Measurements from ENCODE around the gene RIPOR2. TPM values are rescaled to one million over a fixed set of nuclear protein-coding genes. Genes with fewer than 3 reads are reported as not detected.

RIPOR2 gene
- total and polyA plus RNA-seq, 2 experiments from 2014 or later = 3.2 to 3.3 TPM

GRCh38 chr6:24838994-24839393 lies 96.8 kb downstream of the RIPOR2 start:
- no peaks in the 10 kb centered on the region for H3K79me2 ChIP-seq (ENCODE audit: insufficient read depth)
- no peaks in the 10 kb centered on the region for H3K9me3 ChIP-seq (ENCODE audit: low read depth)
- H3F3A ChIP-seq (ENCODE audit: insufficient read depth) = no peaks in the 10 kb centered on the region
- no peaks in the 10 kb centered on the region for H4K20me1 ChIP-seq (ENCODE audit: insufficient read depth)
- no peak overlapping the region for H2AFZ ChIP-seq
- no peaks in the 10 kb centered on the region for H3K27me3 ChIP-seq (replicated peaks; ENCODE audit: insufficient read depth)
- in situ Hi-C loops (cut with MboI) = no loop called here
- DNase-seq = no peak
- no peak overlapping the region for H3K4me3 ChIP-seq
- H3K36me3 ChIP-seq (ENCODE audit: low read depth) = no peaks in the 10 kb centered on the region
- no peaks in the 10 kb centered on the region; the same call in 1 of the 2 replicates for H3K4me1 ChIP-seq (ENCODE audit: insufficient read depth)
- TF ChIP-seq EZH2 (IDR thresholded peaks at IDR 0.05; ENCODE audit: insufficient read depth, poor library complexity, severe bottlenecking) (no peak), EZH2phosphoT487 (IDR thresholded peaks at IDR 0.05; ENCODE audit: insufficient read depth, low read depth) (no peak)
- H3K27ac ChIP-seq = no peak overlapping the region
- no peak overlapping the region for H3K9ac ChIP-seq
- H3K4me2 ChIP-seq (ENCODE audit: unreplicated experiment) = no peak overlapping the region
- 82 to 84% methylated on average over 5 of the region's 5 CpGs for WGBS, 2 experiments (ENCODE audit: low coverage in 1 of 2, low lambda C conversion rate in 2 of 2, missing lambda C conversion rate in 2 of 2)
- H3K9me2 ChIP-seq (ENCODE audit: insufficient read depth) = no peaks in the 10 kb centered on the region

DNA sequence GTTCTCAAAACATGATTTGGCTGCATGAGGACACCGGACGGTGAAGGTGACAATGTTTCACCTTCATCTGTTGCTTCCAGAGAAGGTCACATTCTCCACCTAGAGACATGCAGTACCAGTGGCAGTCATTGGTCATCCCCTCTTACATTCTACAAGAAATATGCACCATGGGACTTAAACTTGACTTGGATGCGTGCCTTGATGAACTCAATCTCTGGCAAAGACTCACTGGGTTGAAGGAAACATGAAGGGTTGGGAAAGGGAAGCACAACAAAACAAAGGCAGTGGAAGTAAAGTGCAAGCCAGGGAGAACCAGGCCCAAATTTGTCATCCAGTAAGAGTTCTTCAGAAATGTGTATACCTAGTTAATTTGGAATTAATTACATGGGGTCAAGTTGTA lies 97.7 kb downstream of the RIPOR2 start:
- Histone ChIP-seq H3K27ac (no peak overlapping the region), H3K4me2 (ENCODE audit: unreplicated experiment) (no peak overlapping the region), H3F3A (ENCODE audit: insufficient read depth) (no peaks in the 10 kb centered on the region), H3K9me3 (ENCODE audit: low read depth) (no peaks in the 10 kb centered on the region), H3K4me1 (ENCODE audit: insufficient read depth) (no peaks in the 10 kb centered on the region; the same call in 1 of the 2 replicates), H3K4me3 (no peak overlapping the region), H3K79me2 (ENCODE audit: insufficient read depth) (no peaks in the 10 kb centered on the region), H3K9ac (no peak overlapping the region), H4K20me1 (ENCODE audit: insufficient read depth) (no peaks in the 10 kb centered on the region), H3K27me3 (replicated peaks; ENCODE audit: insufficient read depth) (no peaks in the 10 kb centered on the region), H3K9me2 (ENCODE audit: insufficient read depth) (no peaks in the 10 kb centered on the region), H3K36me3 (ENCODE audit: low read depth) (no peaks in the 10 kb centered on the region), H2AFZ (no peak overlapping the region)
- DNase-seq = peak; percentile 57
- in situ Hi-C loops (cut with MboI) = no loop called here
- 62 to 65% methylated on average over 3 of the region's 3 CpGs for WGBS, 2 experiments (ENCODE audit: low coverage in 1 of 2, low lambda C conversion rate in 2 of 2, missing lambda C conversion rate in 2 of 2)
- TF ChIP-seq EZH2phosphoT487 (IDR thresholded peaks at IDR 0.05; ENCODE audit: insufficient read depth, low read depth) (no peak), EZH2 (IDR thresholded peaks at IDR 0.05; ENCODE audit: insufficient read depth, poor library complexity, severe bottlenecking) (no peak)

GRCh38 chr6:24836109-24836508 lies 99.7 kb downstream of the RIPOR2 start:
- Histone ChIP-seq H3K27me3 (replicated peaks; ENCODE audit: insufficient read depth) (no peaks in the 10 kb centered on the region), H4K20me1 (ENCODE audit: insufficient read depth) (no peaks in the 10 kb centered on the region), H3K4me2 (ENCODE audit: unreplicated experiment) (no peak overlapping the region), H3K9ac (no peak overlapping the region), H2AFZ (no peak overlapping the region), H3K9me2 (ENCODE audit: insufficient read depth) (no peaks in the 10 kb centered on the region), H3K79me2 (ENCODE audit: insufficient read depth) (no peaks in the 10 kb centered on the region), H3K4me1 (ENCODE audit: insufficient read depth) (peaks cover 16% of the 10 kb centered on the region), H3F3A (ENCODE audit: insufficient read depth) (peaks cover 15% of the 10 kb centered on the region; the same call in 1 of the 2 replicates), H3K9me3 (ENCODE audit: low read depth) (no peaks in the 10 kb centered on the region), H3K27ac (no peak overlapping the region), H3K36me3 (ENCODE audit: low read depth) (no peaks in the 10 kb centered on the region), H3K4me3 (no peak overlapping the region)
- in situ Hi-C loops (cut with MboI) = no loop called here
- 9 to 20% methylated on average over 2 of the region's 2 CpGs for WGBS, 2 experiments (ENCODE audit: low coverage in 1 of 2, low lambda C conversion rate in 2 of 2, missing lambda C conversion rate in 2 of 2)
- TF ChIP-seq EZH2phosphoT487 (IDR thresholded peaks at IDR 0.05; ENCODE audit: insufficient read depth, low read depth) (no peak), EZH2 (IDR thresholded peaks at IDR 0.05; ENCODE audit: insufficient read depth, poor library complexity, severe bottlenecking) (no peak)
- DNase-seq = no peak

DNA sequence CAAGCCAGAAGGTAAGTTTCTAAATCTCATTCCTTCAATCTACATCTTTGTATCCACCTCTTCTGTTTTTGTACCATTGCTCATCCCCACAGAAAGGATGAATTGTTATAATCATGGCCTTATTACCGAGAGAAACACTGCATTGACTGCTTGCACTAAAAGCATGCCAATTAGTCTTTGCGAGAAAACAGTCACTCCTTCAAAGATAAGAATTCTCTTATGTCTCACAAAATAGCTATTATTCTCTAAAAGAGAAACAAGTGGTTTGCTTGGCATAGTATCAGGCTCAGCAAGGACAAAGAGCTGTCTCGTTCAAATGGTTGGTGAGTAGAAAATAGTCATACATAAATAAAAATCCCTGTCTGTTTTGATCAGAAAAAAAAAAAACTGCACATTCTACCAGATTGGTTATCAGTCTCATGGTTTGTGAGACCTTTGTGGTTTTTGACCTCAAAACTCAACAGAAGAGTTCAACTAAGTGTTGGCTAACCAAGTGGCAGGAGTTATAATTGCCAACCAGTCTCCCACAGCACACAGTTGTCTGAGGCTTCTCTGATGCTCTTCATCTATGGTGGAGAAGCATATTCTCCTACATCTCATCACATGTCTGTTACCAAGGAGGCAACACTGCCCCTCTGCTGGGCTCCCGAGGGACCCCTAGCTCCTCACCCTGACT lies 101.9 kb downstream of the RIPOR2 start:
- no peak for DNase-seq
- Histone ChIP-seq H2AFZ (no peak overlapping the region), H3K36me3 (ENCODE audit: low read depth) (no peaks in the 10 kb centered on the region), H3K27ac (no peak overlapping the region), H3K4me1 (ENCODE audit: insufficient read depth) (peaks cover 16% of the 10 kb centered on the region; the same call in 1 of the 2 replicates), H3K9ac (no peak overlapping the region), H3K79me2 (ENCODE audit: insufficient read depth) (no peaks in the 10 kb centered on the region), H3K27me3 (replicated peaks; ENCODE audit: insufficient read depth) (no peaks in the 10 kb centered on the region), H3F3A (ENCODE audit: insufficient read depth) (peaks cover 17% of the 10 kb centered on the region; the same call in 1 of the 2 replicates), H3K9me2 (ENCODE audit: insufficient read depth) (no peaks in the 10 kb centered on the region), H4K20me1 (ENCODE audit: insufficient read depth) (no peaks in the 10 kb centered on the region), H3K4me2 (ENCODE audit: unreplicated experiment) (no peak overlapping the region), H3K4me3 (no peak overlapping the region), H3K9me3 (ENCODE audit: low read depth) (no peaks in the 10 kb centered on the region)
- in situ Hi-C loops (cut with MboI) = no loop called here
- TF ChIP-seq EZH2phosphoT487 (IDR thresholded peaks at IDR 0.05; ENCODE audit: insufficient read depth, low read depth) = no peak
- TF ChIP-seq EZH2 (IDR thresholded peaks at IDR 0.05; ENCODE audit: insufficient read depth, poor library complexity, severe bottlenecking) = no peak
- WGBS, 2 experiments (ENCODE audit: low coverage in 1 of 2, low lambda C conversion rate in 2 of 2, missing lambda C conversion rate in 2 of 2) = 89 to 95% methylated on average over 4 of the region's 4 CpGs

Measured in GM23248 (cell line).